ENCODE results near the gene CYTH2. TPM values are rescaled to one million over a fixed set of nuclear protein-coding genes. Genes with fewer than 3 reads are reported as not detected.
A peak's percentile ranks its signal among the peaks of the same experiment; 100 is the strongest.

Gene CYTH2
- total RNA-seq, 3 donors from 2014 or later = 66.3 to 86.9 (median 69.3) TPM

- no peak for TF ChIP-seq CTCF (IDR thresholded peaks at IDR 0.05)
- ATAC-seq = no peak
- Histone ChIP-seq H3K9me3 (no peaks in the 10 kb centered on the region), H3K36me3 (ENCODE audit: low read depth) (no peaks in the 10 kb centered on the region), H3K4me3 (no peak overlapping the region), H3K4me1 (ENCODE audit: low read depth) (no peaks in the 10 kb centered on the region)
- no peak for DNase-seq
- intact Hi-C loops (cut with DNase I, micrococcal nuclease) = loop anchor here in 1 of 2 donors (5.0 kb wide), 1 partner anchor 73 kb away; no protein-coding TSS in a partner anchor
Measured at GRCh38 chr19:48508729-48509411, 39.7 kb downstream of the CYTH2 start.

DNA sequence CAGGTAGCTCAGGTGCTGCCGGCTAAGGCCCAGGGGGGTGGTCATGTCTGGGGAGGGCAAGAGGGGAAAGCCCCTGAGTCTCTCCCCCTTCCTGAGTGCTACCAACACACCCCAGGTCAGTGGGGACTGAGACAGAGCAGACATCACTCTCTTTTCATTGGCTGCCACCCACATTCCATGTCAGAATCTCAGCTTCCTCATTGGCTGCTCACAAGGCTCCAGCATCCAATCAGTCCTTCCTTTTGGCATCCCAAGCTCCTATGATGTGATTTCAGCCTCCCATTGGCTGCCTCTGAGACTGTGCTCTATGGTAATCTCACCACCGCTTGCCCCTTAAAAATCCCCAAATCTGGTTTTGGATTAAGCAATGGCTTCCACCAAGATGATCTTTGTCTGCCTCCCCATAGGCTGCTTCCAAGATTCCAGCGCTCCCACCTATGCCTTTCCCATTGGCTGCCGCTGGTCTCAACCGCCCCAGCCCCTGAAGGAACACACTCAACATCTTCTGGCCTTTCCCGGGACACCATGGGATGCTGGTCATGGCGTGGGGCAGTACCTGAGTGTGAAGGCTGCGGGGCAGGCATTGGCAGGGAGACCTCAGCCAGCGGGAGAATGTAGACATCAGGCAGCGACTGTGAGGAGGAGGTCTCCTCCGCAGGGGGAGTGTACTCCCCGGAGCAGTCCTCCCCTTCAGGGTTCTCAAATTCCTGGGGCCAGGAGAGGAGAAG, 40.5 kb downstream of the CYTH2 start:
- no peak for TF ChIP-seq CTCF (IDR thresholded peaks at IDR 0.05)
- H3K9me3 ChIP-seq = no peaks in the 10 kb centered on the region
- ATAC-seq = no peak
- H3K4me1 ChIP-seq (ENCODE audit: low read depth) = no peaks in the 10 kb centered on the region
- no peaks in the 10 kb centered on the region for H3K36me3 ChIP-seq (ENCODE audit: low read depth)
- intact Hi-C loops (cut with DNase I, micrococcal nuclease) = loop anchor here in 1 of 2 donors (5.0 kb wide), 1 partner anchor 73 kb away; no protein-coding TSS in a partner anchor
- H3K4me3 ChIP-seq = no peak overlapping the region
- DNase-seq = peak in 1 of 3 donors; percentile 26

DNA sequence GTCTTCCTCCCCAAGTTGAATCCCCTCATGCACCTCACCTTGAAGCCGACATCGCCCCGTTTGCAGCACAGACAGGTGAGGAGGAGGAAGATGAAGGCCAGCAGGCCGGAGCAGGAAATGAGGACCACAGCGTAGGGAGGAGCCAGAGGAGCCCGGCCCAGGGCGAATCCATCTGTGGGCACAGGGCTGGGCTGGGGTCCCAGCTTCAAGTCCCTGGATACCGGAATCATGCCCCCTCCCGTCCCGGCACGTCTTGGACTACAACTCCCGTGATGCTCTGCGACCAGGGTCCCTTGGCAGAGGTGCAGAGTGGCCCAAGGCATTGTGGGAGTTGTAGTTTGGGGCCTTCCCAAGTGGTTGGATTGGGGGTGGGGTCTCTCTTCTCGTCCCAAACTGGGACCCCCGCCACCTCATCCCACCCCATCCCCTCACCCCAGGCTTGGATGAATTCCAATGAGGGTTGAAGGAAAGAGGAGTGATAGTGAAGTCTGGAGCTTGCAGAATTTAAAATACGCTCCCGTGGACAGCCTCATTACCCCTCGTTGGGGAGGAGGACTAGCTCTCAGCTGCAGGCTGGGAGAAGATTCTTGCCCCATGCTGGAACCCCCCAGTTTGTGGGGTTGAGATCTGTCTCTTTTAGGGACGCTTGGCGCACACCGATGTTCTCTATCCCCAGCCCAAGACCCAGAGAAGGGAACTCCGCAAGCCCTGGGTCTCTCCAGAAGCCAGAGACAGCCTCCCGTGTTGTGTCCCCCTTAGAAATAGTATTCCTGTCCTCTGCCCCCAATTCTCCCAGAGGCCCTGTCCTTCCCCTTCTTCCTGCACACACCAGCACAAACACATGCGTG, 41.5 kb downstream of the CYTH2 start:
- TF ChIP-seq CTCF (IDR thresholded peaks at IDR 0.05) = no peak
- no peaks in the 10 kb centered on the region for H3K9me3 ChIP-seq
- no peaks in the 10 kb centered on the region for H3K4me1 ChIP-seq (ENCODE audit: low read depth)
- intact Hi-C loops (cut with DNase I, micrococcal nuclease) = no loop called here
- no peak overlapping the region for H3K4me3 ChIP-seq
- H3K36me3 ChIP-seq (ENCODE audit: low read depth) = no peaks in the 10 kb centered on the region
- DNase-seq = peak; percentile 74 to 83 (median 75)
- ATAC-seq = peak; percentile 59

GRCh38 chr19:48511321-48511731, 42.2 kb downstream of the CYTH2 start:
- no peak for TF ChIP-seq CTCF (IDR thresholded peaks at IDR 0.05)
- intact Hi-C loops (cut with DNase I, micrococcal nuclease) = no loop called here
- H3K4me3 ChIP-seq = no peak overlapping the region
- DNase-seq (peak in 1 of 3 donors; percentile 66), ATAC-seq (no peak)
- no peaks in the 10 kb centered on the region for H3K4me1 ChIP-seq (ENCODE audit: low read depth)
- no peaks in the 10 kb centered on the region for H3K36me3 ChIP-seq (ENCODE audit: low read depth)
- H3K9me3 ChIP-seq = no peaks in the 10 kb centered on the region

GRCh38 chr19:48511800-48512503, 42.8 kb downstream of the CYTH2 start, which contains the start of gene LMTK3:
Gene LMTK3 (minus strand): TSS chr19:48511835. CDS start chr19:48511576, 259 bp downstream.
- intact Hi-C loops (cut with DNase I, micrococcal nuclease) = no loop called here
- no peak for TF ChIP-seq CTCF (IDR thresholded peaks at IDR 0.05)
- Histone ChIP-seq H3K4me1 (ENCODE audit: low read depth) (no peaks in the 10 kb centered on the region), H3K4me3 (no peak within 1 kb of the TSS), H3K36me3 (ENCODE audit: low read depth) (no peaks in the 10 kb centered on the region), H3K9me3 (no peaks in the 10 kb centered on the region)
- ATAC-seq = peak; percentile 57
- DNase-seq = peak; percentile 46 to 82 (median 53)
